Activated naive CD4-positive, alpha-beta T cell treated with anti-CD3 and anti-CD28 coated beads, Interleukin-2, amount 50 U/mL, for 24 hours (primary cell): Measurements from ENCODE around the gene CNN2.
A peak's percentile ranks its signal among the peaks of the same experiment; 100 is the strongest.

Experiments used
- H3K27ac Mint-ChIP-seq: one replicate; pipeline ENCODE4 v1.8.0; 2021; ENCODE audit warnings: mild to moderate bottlenecking, mixed read lengths
- H3K27me3 Mint-ChIP-seq: one replicate; pipeline ENCODE4 v1.8.0; 2021; ENCODE audit warnings: mixed read lengths
- H3K36me3 Mint-ChIP-seq: one replicate; pipeline ENCODE4 v1.8.0; 2021; ENCODE audit warnings: mixed read lengths
- H3K4me1 Mint-ChIP-seq: one replicate; pipeline ENCODE4 v1.8.0; 2021; ENCODE audit warnings: mixed read lengths
- H3K4me3 Mint-ChIP-seq: one replicate; pipeline ENCODE4 v1.8.0; 2021; ENCODE audit warnings: mild to moderate bottlenecking, mixed read lengths
- H3K9me3 Mint-ChIP-seq: one replicate; pipeline ENCODE4 v1.8.0; 2021; ENCODE audit warnings: mixed read lengths

The CNN2 gene

GRCh38 chr19:1082165-1082927, 55.9 kb downstream of the CNN2 start:
- Mint-ChIP-seq H3K36me3 (peaks cover 6% of the 10 kb centered on the region), H3K9me3 (no peaks in the 10 kb centered on the region)

GRCh38 chr19:1082928-1083816, 56.8 kb downstream of the CNN2 start:
- H3K4me1 Mint-ChIP-seq = peaks cover 50% of the 10 kb centered on the region
- no peak overlapping the region for H3K27ac Mint-ChIP-seq
- no peaks in the 10 kb centered on the region for H3K9me3 Mint-ChIP-seq
- H3K4me3 Mint-ChIP-seq = no peak overlapping the region
- H3K27me3 Mint-ChIP-seq = no peaks in the 10 kb centered on the region
- peaks cover 6% of the 10 kb centered on the region for H3K36me3 Mint-ChIP-seq

More at GRCh38 chr19:1082165-1082927, 55.9 kb downstream of the CNN2 start:
- Mint-ChIP-seq H3K4me1 (peaks cover 46% of the 10 kb centered on the region), H3K4me3 (peak overlapping the region; percentile 33), H3K27ac (peak overlapping the region; percentile 55), H3K27me3 (no peaks in the 10 kb centered on the region)

GRCh38 chr19:1084024-1084868, 57.8 kb downstream of the CNN2 start:
- no peaks in the 10 kb centered on the region for H3K9me3 Mint-ChIP-seq
- H3K27me3 Mint-ChIP-seq = no peaks in the 10 kb centered on the region
- peak overlapping the region; percentile 30 for H3K27ac Mint-ChIP-seq
- peaks cover 6% of the 10 kb centered on the region for H3K36me3 Mint-ChIP-seq
- H3K4me3 Mint-ChIP-seq = no peak overlapping the region
- peaks cover 54% of the 10 kb centered on the region for H3K4me1 Mint-ChIP-seq

GRCh38 chr19:1085053-1085658, 58.7 kb downstream of the CNN2 start:
- H3K27ac Mint-ChIP-seq = peak overlapping the region; percentile 88
- peaks cover 6% of the 10 kb centered on the region for H3K36me3 Mint-ChIP-seq
- H3K4me1 Mint-ChIP-seq = peaks cover 46% of the 10 kb centered on the region
- H3K9me3 Mint-ChIP-seq = no peaks in the 10 kb centered on the region
- peak overlapping the region; percentile 15 for H3K4me3 Mint-ChIP-seq
- H3K27me3 Mint-ChIP-seq = no peaks in the 10 kb centered on the region

- Mint-ChIP-seq H3K9me3 (no peaks in the 10 kb centered on the region), H3K27ac (no peak overlapping the region), H3K27me3 (no peaks in the 10 kb centered on the region), H3K4me3 (no peak overlapping the region), H3K36me3 (peaks cover 6% of the 10 kb centered on the region), H3K4me1 (peaks cover 41% of the 10 kb centered on the region)
Measured at GRCh38 chr19:1085676-1086442, 59.5 kb downstream of the CNN2 start.

GRCh38 chr19:1086613-1087012, 60.2 kb downstream of the CNN2 start:
- Mint-ChIP-seq H3K36me3 (peaks cover 6% of the 10 kb centered on the region), H3K4me1 (peaks cover 33% of the 10 kb centered on the region), H3K4me3 (no peak overlapping the region), H3K27me3 (no peaks in the 10 kb centered on the region), H3K9me3 (no peaks in the 10 kb centered on the region), H3K27ac (no peak overlapping the region)

GRCh38 chr19:1087813-1088415, 61.5 kb downstream of the CNN2 start:
- Mint-ChIP-seq H3K27me3 (no peaks in the 10 kb centered on the region), H3K9me3 (no peaks in the 10 kb centered on the region), H3K36me3 (peaks cover 6% of the 10 kb centered on the region), H3K27ac (peak overlapping the region; percentile 94), H3K4me3 (peak overlapping the region; percentile 47), H3K4me1 (peaks cover 33% of the 10 kb centered on the region)

- Mint-ChIP-seq H3K27me3 (no peaks in the 10 kb centered on the region), H3K4me3 (no peak overlapping the region), H3K36me3 (peaks cover 5% of the 10 kb centered on the region), H3K9me3 (no peaks in the 10 kb centered on the region), H3K4me1 (peaks cover 37% of the 10 kb centered on the region), H3K27ac (no peak overlapping the region)
Measured at GRCh38 chr19:1088416-1089010, 62.1 kb downstream of the CNN2 start.
